Measurements from ENCODE around the gene SCP2.

The SCP2 gene

DNA sequence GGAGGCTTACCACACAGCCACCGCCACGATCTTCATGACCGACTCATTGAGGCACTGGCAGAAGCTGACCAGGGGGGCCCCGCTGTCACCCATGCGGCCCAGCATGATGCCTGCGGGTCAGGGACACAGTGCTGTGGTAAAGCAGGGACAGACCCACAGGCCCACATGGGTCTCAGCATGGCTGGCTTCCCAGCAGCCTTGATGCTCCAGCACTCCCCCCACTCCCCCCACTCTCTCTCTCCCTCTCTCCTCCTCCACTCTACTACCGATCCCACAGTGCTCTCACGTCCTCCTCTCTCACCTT is 166.3 kb downstream of the SCP2 start:
- TF ChIP-seq SPI1 (IDR thresholded peaks at IDR 0.05; ENCODE audit: borderline replicate concordance, low read depth) (no peak), POLR2AphosphoS5 (IDR thresholded peaks at IDR 0.05; ENCODE audit: low read depth) (no peak), GABPA (IDR thresholded peaks at IDR 0.05; ENCODE audit: low read depth) (no peak)
- TF ChIP-seq, protein P1, sequence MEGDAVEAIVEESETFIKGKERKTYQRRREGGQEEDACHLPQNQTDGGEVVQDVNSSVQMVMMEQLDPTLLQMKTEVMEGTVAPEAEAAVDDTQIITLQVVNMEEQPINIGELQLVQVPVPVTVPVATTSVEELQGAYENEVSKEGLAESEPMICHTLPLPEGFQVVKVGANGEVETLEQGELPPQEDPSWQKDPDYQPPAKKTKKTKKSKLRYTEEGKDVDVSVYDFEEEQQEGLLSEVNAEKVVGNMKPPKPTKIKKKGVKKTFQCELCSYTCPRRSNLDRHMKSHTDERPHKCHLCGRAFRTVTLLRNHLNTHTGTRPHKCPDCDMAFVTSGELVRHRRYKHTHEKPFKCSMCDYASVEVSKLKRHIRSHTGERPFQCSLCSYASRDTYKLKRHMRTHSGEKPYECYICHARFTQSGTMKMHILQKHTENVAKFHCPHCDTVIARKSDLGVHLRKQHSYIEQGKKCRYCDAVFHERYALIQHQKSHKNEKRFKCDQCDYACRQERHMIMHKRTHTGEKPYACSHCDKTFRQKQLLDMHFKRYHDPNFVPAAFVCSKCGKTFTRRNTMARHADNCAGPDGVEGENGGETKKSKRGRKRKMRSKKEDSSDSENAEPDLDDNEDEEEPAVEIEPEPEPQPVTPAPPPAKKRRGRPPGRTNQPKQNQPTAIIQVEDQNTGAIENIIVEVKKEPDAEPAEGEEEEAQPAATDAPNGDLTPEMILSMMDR (IDR thresholded peaks at IDR 0.05; ENCODE audit: insufficient read depth, low read length), result no peak
- TF ChIP-seq, protein P2, sequence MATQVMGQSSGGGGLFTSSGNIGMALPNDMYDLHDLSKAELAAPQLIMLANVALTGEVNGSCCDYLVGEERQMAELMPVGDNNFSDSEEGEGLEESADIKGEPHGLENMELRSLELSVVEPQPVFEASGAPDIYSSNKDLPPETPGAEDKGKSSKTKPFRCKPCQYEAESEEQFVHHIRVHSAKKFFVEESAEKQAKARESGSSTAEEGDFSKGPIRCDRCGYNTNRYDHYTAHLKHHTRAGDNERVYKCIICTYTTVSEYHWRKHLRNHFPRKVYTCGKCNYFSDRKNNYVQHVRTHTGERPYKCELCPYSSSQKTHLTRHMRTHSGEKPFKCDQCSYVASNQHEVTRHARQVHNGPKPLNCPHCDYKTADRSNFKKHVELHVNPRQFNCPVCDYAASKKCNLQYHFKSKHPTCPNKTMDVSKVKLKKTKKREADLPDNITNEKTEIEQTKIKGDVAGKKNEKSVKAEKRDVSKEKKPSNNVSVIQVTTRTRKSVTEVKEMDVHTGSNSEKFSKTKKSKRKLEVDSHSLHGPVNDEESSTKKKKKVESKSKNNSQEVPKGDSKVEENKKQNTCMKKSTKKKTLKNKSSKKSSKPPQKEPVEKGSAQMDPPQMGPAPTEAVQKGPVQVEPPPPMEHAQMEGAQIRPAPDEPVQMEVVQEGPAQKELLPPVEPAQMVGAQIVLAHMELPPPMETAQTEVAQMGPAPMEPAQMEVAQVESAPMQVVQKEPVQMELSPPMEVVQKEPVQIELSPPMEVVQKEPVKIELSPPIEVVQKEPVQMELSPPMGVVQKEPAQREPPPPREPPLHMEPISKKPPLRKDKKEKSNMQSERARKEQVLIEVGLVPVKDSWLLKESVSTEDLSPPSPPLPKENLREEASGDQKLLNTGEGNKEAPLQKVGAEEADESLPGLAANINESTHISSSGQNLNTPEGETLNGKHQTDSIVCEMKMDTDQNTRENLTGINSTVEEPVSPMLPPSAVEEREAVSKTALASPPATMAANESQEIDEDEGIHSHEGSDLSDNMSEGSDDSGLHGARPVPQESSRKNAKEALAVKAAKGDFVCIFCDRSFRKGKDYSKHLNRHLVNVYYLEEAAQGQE (IDR thresholded peaks at IDR 0.05; ENCODE audit: insufficient replicate concordance, low read depth), result no peak
- no peaks in the 10 kb centered on the region for H3K27me3 ChIP-seq (ENCODE audit: insufficient read depth, poor library complexity, severe bottlenecking)
- DNase-seq (ENCODE audit: low read depth in 1 of 2, low spot score in 1 of 2), result no peak
- no peak overlapping the region for H3K4me3 ChIP-seq (replicated peaks; ENCODE audit: insufficient read depth, low read length)
- no peak overlapping the region for H3K27ac ChIP-seq (replicated peaks)

DNA sequence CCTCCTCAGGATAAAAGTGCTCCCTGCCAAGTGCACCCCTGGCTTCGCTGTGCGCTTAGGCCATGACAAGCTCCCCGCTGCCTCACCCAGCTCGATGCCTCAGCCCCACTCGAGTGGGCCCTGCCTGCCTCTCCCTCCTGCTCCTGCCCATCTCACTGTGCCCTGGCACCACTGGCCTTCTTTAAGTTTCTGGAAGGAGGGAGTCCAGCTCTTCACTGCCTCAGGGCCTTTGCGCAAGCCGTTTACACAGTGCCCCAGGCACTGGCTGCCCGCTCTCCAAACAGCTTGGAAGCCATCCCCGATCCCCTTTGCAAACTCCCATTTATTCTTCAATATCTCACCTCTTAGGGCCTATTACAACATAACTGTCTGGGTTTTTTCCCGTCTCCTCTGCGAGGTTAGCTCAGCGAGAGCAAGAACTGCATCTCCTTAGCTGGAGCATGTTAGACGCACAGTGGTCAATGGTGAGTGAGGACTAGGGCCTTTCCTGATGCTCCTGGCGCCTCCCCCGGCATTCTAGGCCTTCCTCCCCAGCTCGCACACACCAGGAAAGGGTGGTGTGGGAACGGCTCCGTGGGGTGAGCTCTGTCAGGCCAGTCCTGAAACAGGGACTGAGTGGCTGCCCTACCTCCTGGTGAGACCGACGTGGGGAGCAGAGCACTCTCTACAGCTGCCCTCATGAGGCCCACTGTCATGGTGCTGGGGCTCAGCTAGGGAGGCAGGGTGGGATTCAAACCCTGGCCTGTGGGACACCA is 166.9 kb downstream of the SCP2 start:
- H3K27ac ChIP-seq (replicated peaks), result no peak overlapping the region
- no peak overlapping the region for H3K4me3 ChIP-seq (replicated peaks; ENCODE audit: insufficient read depth, low read length)
- H3K27me3 ChIP-seq (ENCODE audit: insufficient read depth, poor library complexity, severe bottlenecking), result no peaks in the 10 kb centered on the region
- no peak for DNase-seq (ENCODE audit: low read depth in 1 of 2, low spot score in 1 of 2)
- TF ChIP-seq POLR2AphosphoS5 (IDR thresholded peaks at IDR 0.05; ENCODE audit: low read depth) (no peak), SPI1 (IDR thresholded peaks at IDR 0.05; ENCODE audit: borderline replicate concordance, low read depth) (no peak), GABPA (IDR thresholded peaks at IDR 0.05; ENCODE audit: low read depth) (no peak)
- TF ChIP-seq, protein P1 (IDR thresholded peaks at IDR 0.05; ENCODE audit: insufficient read depth, low read length), result no peak
- TF ChIP-seq, protein P2 (IDR thresholded peaks at IDR 0.05; ENCODE audit: insufficient replicate concordance, low read depth), result no peak

DNA sequence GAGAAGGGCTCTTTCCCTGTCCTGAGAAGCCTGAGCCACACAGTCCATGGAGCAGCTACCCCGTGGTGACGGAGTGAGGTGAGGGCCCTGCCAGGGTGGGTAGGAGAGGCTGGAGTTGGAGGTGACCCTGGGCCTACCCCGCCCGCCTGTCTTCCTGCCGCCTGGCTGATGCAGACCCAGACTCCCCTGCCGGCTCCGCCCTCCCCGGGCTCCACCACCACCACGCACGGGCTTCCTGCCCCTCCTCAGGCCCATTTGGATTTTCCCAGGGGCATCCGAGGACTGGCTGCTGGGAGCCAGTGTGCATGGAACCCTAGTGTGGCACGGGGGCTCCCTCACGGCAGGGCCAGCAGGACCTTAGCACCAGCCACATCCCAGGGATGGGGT is 167.4 kb downstream of the SCP2 start:
- Histone ChIP-seq H3K27me3 (ENCODE audit: insufficient read depth, poor library complexity, severe bottlenecking) (no peaks in the 10 kb centered on the region), H3K27ac (replicated peaks) (no peak overlapping the region), H3K4me3 (replicated peaks; ENCODE audit: insufficient read depth, low read length) (no peak overlapping the region)
- TF ChIP-seq POLR2AphosphoS5 (IDR thresholded peaks at IDR 0.05; ENCODE audit: low read depth) (no peak), GABPA (IDR thresholded peaks at IDR 0.05; ENCODE audit: low read depth) (no peak), SPI1 (IDR thresholded peaks at IDR 0.05; ENCODE audit: borderline replicate concordance, low read depth) (no peak)
- TF ChIP-seq, protein P2 (IDR thresholded peaks at IDR 0.05; ENCODE audit: insufficient replicate concordance, low read depth), result no peak
- TF ChIP-seq, protein P1 (IDR thresholded peaks at IDR 0.05; ENCODE audit: insufficient read depth, low read length), result no peak
- no peak for DNase-seq (ENCODE audit: low read depth in 1 of 2, low spot score in 1 of 2)

All from HL-60 (cell line).